ENCODE data around the gene BAG5. TPM values are rescaled to one million over a fixed set of nuclear protein-coding genes. Genes with fewer than 3 reads are reported as not detected.
A peak's percentile ranks its signal among the peaks of the same experiment; 100 is the strongest.

BAG5 gene
- total and polyA plus RNA-seq, 11 donors = 4.8 to 22.8 (median 17.0) TPM

DNA sequence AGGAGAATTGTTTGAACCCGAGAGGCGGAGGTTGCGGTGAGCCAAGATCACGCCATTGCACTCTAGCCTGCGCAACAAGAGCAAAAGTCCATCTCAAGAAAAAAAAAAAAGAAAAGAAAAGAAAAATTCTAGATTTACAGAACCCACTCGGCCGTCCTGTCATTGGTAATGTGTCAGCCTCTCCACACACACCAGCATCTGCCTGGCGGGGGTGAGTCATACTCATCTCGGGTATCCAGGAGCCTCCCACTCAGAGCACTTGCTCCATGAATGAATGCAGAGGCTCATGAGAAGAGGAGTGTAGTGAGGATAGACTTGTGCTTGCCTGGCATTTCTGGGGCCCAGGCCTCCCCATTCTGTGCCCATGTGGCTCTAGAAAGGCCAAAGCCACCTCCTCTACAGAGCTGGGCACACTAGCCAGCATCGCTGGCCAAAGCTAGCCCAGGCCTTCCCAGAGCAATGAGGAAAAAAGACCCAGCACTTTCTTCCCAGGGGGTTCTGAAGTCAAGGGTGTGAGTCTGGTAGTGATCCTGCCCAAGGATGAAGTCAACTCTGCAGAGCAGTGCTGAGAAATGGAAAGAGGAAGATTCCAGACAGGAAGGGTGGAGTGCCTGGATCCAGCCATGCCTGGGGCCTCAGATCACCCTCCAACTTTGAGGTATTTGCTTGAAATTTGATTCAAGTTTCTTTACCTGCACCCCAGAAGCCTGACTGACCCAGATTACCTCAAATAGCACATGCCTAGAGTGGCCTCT is 35.3 kb upstream of the BAG5 start:
- intact Hi-C loops (cut with DNase I) = no loop called here
- H3K4me3 ChIP-seq = no peak overlapping the region
- ATAC-seq = peak; percentile 52 to 87 (median 80)
- TF ChIP-seq, protein P1, sequence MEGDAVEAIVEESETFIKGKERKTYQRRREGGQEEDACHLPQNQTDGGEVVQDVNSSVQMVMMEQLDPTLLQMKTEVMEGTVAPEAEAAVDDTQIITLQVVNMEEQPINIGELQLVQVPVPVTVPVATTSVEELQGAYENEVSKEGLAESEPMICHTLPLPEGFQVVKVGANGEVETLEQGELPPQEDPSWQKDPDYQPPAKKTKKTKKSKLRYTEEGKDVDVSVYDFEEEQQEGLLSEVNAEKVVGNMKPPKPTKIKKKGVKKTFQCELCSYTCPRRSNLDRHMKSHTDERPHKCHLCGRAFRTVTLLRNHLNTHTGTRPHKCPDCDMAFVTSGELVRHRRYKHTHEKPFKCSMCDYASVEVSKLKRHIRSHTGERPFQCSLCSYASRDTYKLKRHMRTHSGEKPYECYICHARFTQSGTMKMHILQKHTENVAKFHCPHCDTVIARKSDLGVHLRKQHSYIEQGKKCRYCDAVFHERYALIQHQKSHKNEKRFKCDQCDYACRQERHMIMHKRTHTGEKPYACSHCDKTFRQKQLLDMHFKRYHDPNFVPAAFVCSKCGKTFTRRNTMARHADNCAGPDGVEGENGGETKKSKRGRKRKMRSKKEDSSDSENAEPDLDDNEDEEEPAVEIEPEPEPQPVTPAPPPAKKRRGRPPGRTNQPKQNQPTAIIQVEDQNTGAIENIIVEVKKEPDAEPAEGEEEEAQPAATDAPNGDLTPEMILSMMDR (IDR thresholded peaks at IDR 0.05) = no peak
- no peak for TF ChIP-seq POLR2A (IDR thresholded peaks at IDR 0.05)
- H3K36me3 ChIP-seq = no peaks in the 10 kb centered on the region
- H3K9me3 ChIP-seq = no peaks in the 10 kb centered on the region
- peak overlapping the region in 5 of 12 donors; percentile 38 to 72 (median 48) for H3K27ac ChIP-seq
- peak in 4 of 5 donors; percentile 27 to 67 (median 50) for DNase-seq
- H3K27me3 ChIP-seq = no peaks in the 10 kb centered on the region
- peaks cover 0 to 37% (median 22%) of the 10 kb centered on the region in 12 donors for H3K4me1 ChIP-seq
- 87 to 92% (median 90%) methylated on average over 10 of the region's 10 CpGs for WGBS, 4 donors

DNA sequence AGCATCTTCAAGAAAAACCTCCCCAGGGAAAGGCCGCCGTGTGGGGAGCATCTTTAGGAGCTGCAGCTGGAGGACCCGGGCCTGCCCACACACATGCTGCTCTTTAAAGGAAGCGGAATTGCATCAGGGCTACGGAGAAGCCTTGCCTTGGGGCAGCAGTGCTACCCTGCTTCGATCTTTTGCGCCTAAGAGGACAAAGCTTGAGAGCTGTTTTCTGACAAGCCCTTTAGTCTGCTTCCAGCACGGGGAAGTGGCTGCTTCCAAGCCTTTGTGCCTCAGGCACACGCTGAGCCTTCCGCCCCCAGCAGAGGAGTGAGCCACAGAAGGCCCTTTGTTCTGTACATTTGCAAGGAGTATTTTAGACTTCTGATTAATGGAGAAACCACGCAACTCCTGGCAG is 31.8 kb upstream of the BAG5 start:
- intact Hi-C loops (cut with DNase I) = loop anchor here in 1 of 10 donors (1.0 kb wide), 1 partner anchor 30 kb away; no protein-coding TSS in a partner anchor
- peak overlapping the region in 4 of 12 donors; percentile 4 to 14 (median 8) for H3K4me3 ChIP-seq
- TF ChIP-seq, protein P1 (IDR thresholded peaks at IDR 0.05) = no peak
- no peak for TF ChIP-seq POLR2A (IDR thresholded peaks at IDR 0.05)
- H3K36me3 ChIP-seq = peaks cover 0 to 19% (median 11%) of the 10 kb centered on the region in 9 donors
- peak in 4 of 5 donors; percentile 43 to 61 (median 54) for DNase-seq
- no peaks in the 10 kb centered on the region for H3K9me3 ChIP-seq
- ATAC-seq = peak; percentile 37 to 75 (median 67)
- H3K27ac ChIP-seq = peak overlapping the region in 11 of 12 donors; percentile 37 to 61 (median 50)
- H3K27me3 ChIP-seq = no peaks in the 10 kb centered on the region
- peaks cover 0 to 37% (median 22%) of the 10 kb centered on the region in 12 donors for H3K4me1 ChIP-seq
- 45 to 61% (median 58%) methylated on average over 9 to 11 of the region's 11 CpGs for WGBS, 4 donors

DNA sequence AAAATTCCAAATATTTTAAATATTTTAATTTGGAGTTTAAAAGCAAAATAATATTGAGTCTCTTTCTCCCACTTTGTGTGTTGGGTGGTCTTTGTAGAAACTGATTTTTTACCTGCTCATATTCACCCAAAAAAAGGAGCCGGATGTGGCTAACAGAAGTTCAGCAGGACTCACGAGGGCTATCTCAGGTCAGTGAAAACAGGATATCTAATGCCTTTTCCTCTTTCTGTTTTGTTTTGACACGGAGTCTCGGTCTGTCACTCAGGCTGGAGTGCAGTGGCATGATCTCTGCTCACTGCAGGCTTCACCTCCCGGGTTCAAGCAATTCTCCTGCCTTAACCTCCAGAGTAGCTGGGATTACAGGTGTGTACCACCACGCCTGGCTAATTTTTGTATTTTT is 31.1 kb upstream of the BAG5 start:
- peak overlapping the region in 9 of 12 donors; percentile 7 to 61 (median 50) for H3K27ac ChIP-seq

More for the DNA sequence above, 31.1 kb upstream of the BAG5 start:
- H3K4me1 ChIP-seq = peaks cover 0 to 36% (median 22%) of the 10 kb centered on the region in 12 donors
- H3K9me3 ChIP-seq = no peaks in the 10 kb centered on the region
- ATAC-seq (no peak), DNase-seq (no peak)
- intact Hi-C loops (cut with DNase I) = no loop called here
- H3K36me3 ChIP-seq = peaks cover 0 to 26% (median 18%) of the 10 kb centered on the region in 9 donors
- WGBS, 4 donors = 55 to 77% (median 70%) methylated on average over 6 of the region's 6 CpGs
- no peak overlapping the region for H3K4me3 ChIP-seq
- no peaks in the 10 kb centered on the region for H3K27me3 ChIP-seq
- no peak for TF ChIP-seq POLR2A (IDR thresholded peaks at IDR 0.05)
- TF ChIP-seq, protein P1 (IDR thresholded peaks at IDR 0.05) = no peak

All from heart left ventricle (tissue), 16 donors.